HepG2 (cell line): ENCODE results near the gene COG1. TPM values are rescaled to one million over a fixed set of nuclear protein-coding genes. Genes with fewer than 3 reads are reported as not detected.

Source experiments
- SOX13 ChIP-seq, 3 experiments: fragments of 450-650 bp in 1 of 3; sonication (generic) in 1 of 3; formaldehyde crosslinking in 1 of 3; IDR thresholded peaks in 2 of 3; conservative IDR thresholded peaks in 1 of 3; 2 replicates each; pipeline versions ENCODE4 v1.5.0 to v1.6.1; 2016 to 2020; ENCODE audit warnings: antibody characterized with exemption in 1 of 3, mild to moderate bottlenecking in 1 of 3, missing compliant biosample characterization in 1 of 3, missing genetic modification reagents in 1 of 3, moderate library complexity in 1 of 3
- ZBTB7A ChIP-seq: sonication (generic); formaldehyde crosslinking; IDR thresholded peaks from 2 replicates; pipeline ENCODE4 v1.8.0; 2022; ENCODE audit warnings: mild to moderate bottlenecking, missing genetic modification reagents
- ZFP90 ChIP-seq: sonication (generic); formaldehyde crosslinking; IDR thresholded peaks from 2 replicates; pipeline ENCODE4 v1.8.0; 2022; ENCODE audit warnings: missing genetic modification reagents, mild to moderate bottlenecking, inconsistent platforms, borderline replicate concordance
- ZNF354B ChIP-seq: sonication (generic); formaldehyde crosslinking; IDR thresholded peaks from 2 replicates; pipeline ENCODE4 v1.8.0; 2022; ENCODE audit warnings: mild to moderate bottlenecking, missing genetic modification reagents
- ZNF547 ChIP-seq: sonication (generic); formaldehyde crosslinking; IDR thresholded peaks from 2 replicates; pipeline ENCODE4 v1.5.1; 2020; ENCODE audit warnings: mild to moderate bottlenecking, missing genetic modification reagents
- ZNF652 ChIP-seq: IDR thresholded peaks from 2 replicates; pipeline ENCODE4 v1.6.1; 2016; ENCODE audit warnings: low read depth, borderline replicate concordance
- ZSCAN12 ChIP-seq: sonication (generic); formaldehyde crosslinking; IDR thresholded peaks from 2 replicates; pipeline ENCODE4 v1.9.0; 2021; ENCODE audit warnings: mild to moderate bottlenecking, missing genetic modification reagents
- polyA plus RNA-seq, 8 experiments: library from polyadenylated mRNA; depleted of rRNA in 3 of 8; stranded (reverse) in 7 of 8; unstranded in 1 of 8; fragments of >200 nt; fragmentation: Illumina TruSeq in 4 of 8; extraction: Trizol in 4 of 8; gene quantifications; 2 replicates each; pipeline versions ENCODE4 v1.2.1 to v1.2.3, GENCODE V29; 2011 to 2016; ENCODE audit warnings: low read depth in 4 of 8, missing spikeins in 1 of 8, mixed read lengths in 1 of 8; ENCODE audit not compliant: insufficient read depth in 1 of 8
- total RNA-seq, 5 experiments: library from RNA; depleted of rRNA; stranded (reverse); fragments of >200 nt; fragmentation: Illumina TruSeq; extraction: Trizol; gene quantifications; 2 replicates each; pipeline ENCODE4 v1.2.3, GENCODE V29; 2016; ENCODE audit warnings: low read depth in 1 of 5
- TF ChIP-seq, protein P1 (sequence below): sonication (generic); formaldehyde crosslinking; IDR thresholded peaks from 2 replicates; pipeline ENCODE4 v1.4.0; 2020; ENCODE audit warnings: mild to moderate bottlenecking, missing genetic modification reagents
- TF ChIP-seq, protein P2 (sequence below): sonication (generic); formaldehyde crosslinking; IDR thresholded peaks from 2 replicates; pipeline ENCODE4 v1.8.1; 2023; ENCODE audit warnings: mild to moderate bottlenecking, missing genetic modification reagents, borderline replicate concordance
- TF ChIP-seq, protein P3 (sequence below): sonication (generic); formaldehyde crosslinking; IDR thresholded peaks from 2 replicates; pipeline ENCODE4 v1.4.0; 2020; ENCODE audit warnings: missing genetic modification reagents
- TF ChIP-seq, protein P4 (sequence below): IDR thresholded peaks from 2 replicates; pipeline ENCODE4 v1.6.1; 2016; ENCODE audit warnings: low read depth, missing genetic modification reagents, missing compliant biosample characterization

Gene COG1
- total and polyA plus RNA-seq, 2 of the 13 experiments (the other 11 are each of a cell fraction or from before 2014, with no cell fraction given) = 36.6 to 39.7 TPM

DNA sequence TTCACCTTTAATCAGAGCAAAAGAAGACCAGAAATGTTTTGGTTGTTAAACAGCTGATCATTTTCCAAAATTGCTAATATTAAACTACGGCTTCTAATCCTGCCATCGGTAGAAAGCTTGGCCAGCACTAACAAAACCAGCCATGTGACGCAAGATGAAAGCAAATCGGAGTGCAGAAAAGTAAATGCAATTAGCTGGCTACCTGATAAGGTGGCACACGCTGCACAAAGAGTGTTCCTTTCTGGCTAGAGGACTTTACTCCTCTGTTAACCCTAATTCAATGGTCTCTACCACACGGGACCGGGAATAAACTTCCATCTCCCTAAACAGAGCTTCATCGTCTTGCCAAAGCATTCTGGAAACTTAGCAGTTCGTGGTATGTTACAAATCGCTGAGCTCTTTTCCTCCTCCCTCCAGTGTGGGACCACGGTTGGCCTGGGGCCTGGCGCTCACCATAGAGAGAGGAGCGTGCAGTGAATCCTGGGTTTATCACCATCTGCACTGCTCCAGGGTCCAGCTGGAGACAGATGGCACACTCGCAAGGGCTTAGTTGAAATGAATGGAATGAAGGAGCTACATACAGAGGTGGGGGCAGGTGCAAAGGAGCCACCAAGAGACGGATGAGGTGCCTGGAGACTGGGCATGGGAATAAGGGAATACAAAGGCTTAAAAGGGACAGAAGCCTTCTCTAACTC is 10.1 kb upstream of the COG1 start (continued):
- TF ChIP-seq, protein P1, sequence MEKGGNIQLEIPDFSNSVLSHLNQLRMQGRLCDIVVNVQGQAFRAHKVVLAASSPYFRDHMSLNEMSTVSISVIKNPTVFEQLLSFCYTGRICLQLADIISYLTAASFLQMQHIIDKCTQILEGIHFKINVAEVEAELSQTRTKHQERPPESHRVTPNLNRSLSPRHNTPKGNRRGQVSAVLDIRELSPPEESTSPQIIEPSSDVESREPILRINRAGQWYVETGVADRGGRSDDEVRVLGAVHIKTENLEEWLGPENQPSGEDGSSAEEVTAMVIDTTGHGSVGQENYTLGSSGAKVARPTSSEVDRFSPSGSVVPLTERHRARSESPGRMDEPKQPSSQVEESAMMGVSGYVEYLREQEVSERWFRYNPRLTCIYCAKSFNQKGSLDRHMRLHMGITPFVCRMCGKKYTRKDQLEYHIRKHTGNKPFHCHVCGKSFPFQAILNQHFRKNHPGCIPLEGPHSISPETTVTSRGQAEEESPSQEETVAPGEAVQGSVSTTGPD (CRISPR knock-in tag) = peak; percentile 84
- no peak for TF ChIP-seq ZSCAN12 (CRISPR knock-in tag)
- TF ChIP-seq SOX13 (IDR thresholded peaks at IDR 0.05) = no peak
- TF ChIP-seq SOX13 (CRISPR knock-in tag; conservative IDR thresholded peaks at IDR 0.05 in 1 of 2, IDR thresholded peaks at IDR 0.05 in 1 of 2) = peak in 1 of 2 experiments; percentile 62; a peak in 2 of 4 replicates
- TF ChIP-seq ZFP90 = no peak
- TF ChIP-seq, protein P2, sequence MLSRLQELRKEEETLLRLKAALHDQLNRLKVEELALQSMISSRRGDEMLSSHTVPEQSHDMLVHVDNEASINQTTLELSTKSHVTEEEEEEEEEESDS (CRISPR knock-in tag) = 0 out of 2 replicates have a peak, but pooled peaks have one; percentile 21
- TF ChIP-seq ZNF652 = peak; percentile 50; the same call in 1 of the 2 replicates
- no peak for TF ChIP-seq ZBTB7A
- TF ChIP-seq, protein P3, sequence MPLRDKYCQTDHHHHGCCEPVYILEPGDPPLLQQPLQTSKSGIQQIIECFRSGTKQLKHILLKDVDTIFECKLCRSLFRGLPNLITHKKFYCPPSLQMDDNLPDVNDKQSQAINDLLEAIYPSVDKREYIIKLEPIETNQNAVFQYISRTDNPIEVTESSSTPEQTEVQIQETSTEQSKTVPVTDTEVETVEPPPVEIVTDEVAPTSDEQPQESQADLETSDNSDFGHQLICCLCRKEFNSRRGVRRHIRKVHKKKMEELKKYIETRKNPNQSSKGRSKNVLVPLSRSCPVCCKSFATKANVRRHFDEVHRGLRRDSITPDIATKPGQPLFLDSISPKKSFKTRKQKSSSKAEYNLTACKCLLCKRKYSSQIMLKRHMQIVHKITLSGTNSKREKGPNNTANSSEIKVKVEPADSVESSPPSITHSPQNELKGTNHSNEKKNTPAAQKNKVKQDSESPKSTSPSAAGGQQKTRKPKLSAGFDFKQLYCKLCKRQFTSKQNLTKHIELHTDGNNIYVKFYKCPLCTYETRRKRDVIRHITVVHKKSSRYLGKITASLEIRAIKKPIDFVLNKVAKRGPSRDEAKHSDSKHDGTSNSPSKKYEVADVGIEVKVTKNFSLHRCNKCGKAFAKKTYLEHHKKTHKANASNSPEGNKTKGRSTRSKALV = 0 out of 2 replicates have a peak, but pooled peaks have one; percentile 20
- TF ChIP-seq ZNF547 = no peak
- no peak for TF ChIP-seq ZNF354B
- TF ChIP-seq, protein P4, sequence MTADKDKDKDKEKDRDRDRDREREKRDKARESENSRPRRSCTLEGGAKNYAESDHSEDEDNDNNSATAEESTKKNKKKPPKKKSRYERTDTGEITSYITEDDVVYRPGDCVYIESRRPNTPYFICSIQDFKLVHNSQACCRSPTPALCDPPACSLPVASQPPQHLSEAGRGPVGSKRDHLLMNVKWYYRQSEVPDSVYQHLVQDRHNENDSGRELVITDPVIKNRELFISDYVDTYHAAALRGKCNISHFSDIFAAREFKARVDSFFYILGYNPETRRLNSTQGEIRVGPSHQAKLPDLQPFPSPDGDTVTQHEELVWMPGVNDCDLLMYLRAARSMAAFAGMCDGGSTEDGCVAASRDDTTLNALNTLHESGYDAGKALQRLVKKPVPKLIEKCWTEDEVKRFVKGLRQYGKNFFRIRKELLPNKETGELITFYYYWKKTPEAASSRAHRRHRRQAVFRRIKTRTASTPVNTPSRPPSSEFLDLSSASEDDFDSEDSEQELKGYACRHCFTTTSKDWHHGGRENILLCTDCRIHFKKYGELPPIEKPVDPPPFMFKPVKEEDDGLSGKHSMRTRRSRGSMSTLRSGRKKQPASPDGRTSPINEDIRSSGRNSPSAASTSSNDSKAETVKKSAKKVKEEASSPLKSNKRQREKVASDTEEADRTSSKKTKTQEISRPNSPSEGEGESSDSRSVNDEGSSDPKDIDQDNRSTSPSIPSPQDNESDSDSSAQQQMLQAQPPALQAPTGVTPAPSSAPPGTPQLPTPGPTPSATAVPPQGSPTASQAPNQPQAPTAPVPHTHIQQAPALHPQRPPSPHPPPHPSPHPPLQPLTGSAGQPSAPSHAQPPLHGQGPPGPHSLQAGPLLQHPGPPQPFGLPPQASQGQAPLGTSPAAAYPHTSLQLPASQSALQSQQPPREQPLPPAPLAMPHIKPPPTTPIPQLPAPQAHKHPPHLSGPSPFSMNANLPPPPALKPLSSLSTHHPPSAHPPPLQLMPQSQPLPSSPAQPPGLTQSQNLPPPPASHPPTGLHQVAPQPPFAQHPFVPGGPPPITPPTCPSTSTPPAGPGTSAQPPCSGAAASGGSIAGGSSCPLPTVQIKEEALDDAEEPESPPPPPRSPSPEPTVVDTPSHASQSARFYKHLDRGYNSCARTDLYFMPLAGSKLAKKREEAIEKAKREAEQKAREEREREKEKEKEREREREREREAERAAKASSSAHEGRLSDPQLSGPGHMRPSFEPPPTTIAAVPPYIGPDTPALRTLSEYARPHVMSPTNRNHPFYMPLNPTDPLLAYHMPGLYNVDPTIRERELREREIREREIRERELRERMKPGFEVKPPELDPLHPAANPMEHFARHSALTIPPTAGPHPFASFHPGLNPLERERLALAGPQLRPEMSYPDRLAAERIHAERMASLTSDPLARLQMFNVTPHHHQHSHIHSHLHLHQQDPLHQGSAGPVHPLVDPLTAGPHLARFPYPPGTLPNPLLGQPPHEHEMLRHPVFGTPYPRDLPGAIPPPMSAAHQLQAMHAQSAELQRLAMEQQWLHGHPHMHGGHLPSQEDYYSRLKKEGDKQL = peak; percentile 56; the same call in 1 of the 2 replicates
